Measurements from ENCODE around the gene TARDBP. TPM values are rescaled to one million over a fixed set of nuclear protein-coding genes. Genes with fewer than 3 reads are reported as not detected.
"Not testable (repeated sequence)": the region's sequence is repeated elsewhere in the genome, so short reads cannot be mapped to it uniquely, and the experiment has no call there.

TARDBP gene
- total and polyA plus RNA-seq, 8 donors: 68.8 to 243 (median 118) TPM

DNA sequence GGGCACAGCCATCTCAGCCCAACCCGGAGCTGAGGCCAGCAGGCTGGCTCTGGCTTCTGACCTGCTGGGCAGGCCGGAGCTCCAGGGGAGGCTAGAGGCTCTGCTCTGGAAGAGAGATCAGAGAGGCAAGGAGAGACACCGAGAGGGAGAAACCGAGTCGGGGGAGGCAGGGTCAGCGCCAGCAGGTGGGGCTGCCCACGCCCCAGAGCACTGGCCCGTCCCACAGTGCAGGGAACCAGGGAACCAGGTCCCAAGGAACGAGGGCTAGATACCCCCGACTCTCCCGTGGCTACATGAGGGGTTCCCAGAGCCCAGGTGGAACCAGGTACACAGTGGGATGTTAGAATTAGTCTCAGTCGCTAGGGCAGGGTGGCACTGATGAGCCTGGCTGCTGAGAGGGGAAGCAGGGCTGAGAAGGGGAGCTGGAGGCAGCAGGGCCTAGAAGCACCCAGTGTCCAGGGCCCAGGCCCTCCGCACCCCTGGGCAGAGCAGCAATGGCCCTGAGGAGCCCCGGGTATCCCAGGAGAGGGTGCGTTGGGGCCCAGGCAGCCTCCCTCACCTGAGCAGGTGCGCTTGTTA, 32.5 kb downstream of the TARDBP start:
- TF ChIP-seq CTCF (IDR thresholded peaks at IDR 0.05) (no peak), POLR2AphosphoS5 (IDR thresholded peaks at IDR 0.05) (no peak), POLR2A (IDR thresholded peaks at IDR 0.05) (no peak), EP300 (IDR thresholded peaks at IDR 0.05) (no peak)
- DNase-seq: no peak
- H3K27ac ChIP-seq: no peak overlapping the region
- peaks cover 0 to 3% (median 1%) of the 10 kb centered on the region in 4 donors for H3K4me1 ChIP-seq
- peaks cover 0 to 8% (median 0%) of the 10 kb centered on the region in 3 donors for H3K27me3 ChIP-seq
- H3K36me3 ChIP-seq: no peaks in the 10 kb centered on the region
- intact Hi-C loops (cut with DNase I; ENCODE audit: low total_unique reads): no loop called here
- WGBS, 5 donors: 78 to 82% (median 80%) methylated on average over 14 to 16 of the region's 16 CpGs
- H3K9me3 ChIP-seq: no peaks in the 10 kb centered on the region
- no peak overlapping the region for H3K4me3 ChIP-seq

GRCh38 chr1:11045428-11046269, 33.2 kb downstream of the TARDBP start:
- H3K9me3 ChIP-seq: no peaks in the 10 kb centered on the region
- peak in 1 of 2 donors; percentile 30 for DNase-seq
- H3K36me3 ChIP-seq: no peaks in the 10 kb centered on the region
- TF ChIP-seq POLR2AphosphoS5 (IDR thresholded peaks at IDR 0.05) (no peak), CTCF (IDR thresholded peaks at IDR 0.05) (no peak), EP300 (IDR thresholded peaks at IDR 0.05) (no peak), POLR2A (IDR thresholded peaks at IDR 0.05) (no peak)
- intact Hi-C loops (cut with DNase I; ENCODE audit: low total_unique reads): no loop called here
- 47 to 55% (median 51%) methylated on average over 31 to 32 of the region's 32 CpGs for WGBS, 5 donors
- no peak overlapping the region for H3K4me3 ChIP-seq
- peaks cover 0 to 3% (median 1%) of the 10 kb centered on the region in 4 donors for H3K4me1 ChIP-seq
- H3K27me3 ChIP-seq: peaks cover 0 to 8% (median 0%) of the 10 kb centered on the region in 3 donors
- H3K27ac ChIP-seq: no peak overlapping the region

GRCh38 chr1:11046270-11046566, 33.8 kb downstream of the TARDBP start:
- Histone ChIP-seq H3K27ac (no peak overlapping the region), H3K4me1 (peaks cover 0 to 3% (median 1%) of the 10 kb centered on the region in 4 donors), H3K36me3 (no peaks in the 10 kb centered on the region), H3K9me3 (no peaks in the 10 kb centered on the region), H3K27me3 (peaks cover 0 to 8% (median 0%) of the 10 kb centered on the region in 3 donors), H3K4me3 (no peak overlapping the region)
- intact Hi-C loops (cut with DNase I; ENCODE audit: low total_unique reads): no loop called here
- no peak for TF ChIP-seq POLR2AphosphoS5 (IDR thresholded peaks at IDR 0.05)
- no peak for TF ChIP-seq CTCF (IDR thresholded peaks at IDR 0.05)
- no peak for TF ChIP-seq POLR2A (IDR thresholded peaks at IDR 0.05)
- no peak for TF ChIP-seq EP300 (IDR thresholded peaks at IDR 0.05)
- DNase-seq: peak in 1 of 2 donors; percentile 36
- WGBS, 5 donors: 67 to 90% (median 79%) methylated on average over 7 to 8 of the region's 8 CpGs

GRCh38 chr1:11046625-11047365, 34.3 kb downstream of the TARDBP start, which contains the start of gene MASP2:
Gene MASP2, minus strand, starts transcription at chr1:11047239. Its CDS starts 32 bp downstream, at chr1:11047207.
- H3K9me3 ChIP-seq: no peaks in the 10 kb centered on the region
- no peaks in the 10 kb centered on the region for H3K36me3 ChIP-seq
- no peak for DNase-seq
- TF ChIP-seq POLR2AphosphoS5 (IDR thresholded peaks at IDR 0.05): no peak
- TF ChIP-seq CTCF (IDR thresholded peaks at IDR 0.05): no peak
- no peak for TF ChIP-seq POLR2A (IDR thresholded peaks at IDR 0.05)
- no peak for TF ChIP-seq EP300 (IDR thresholded peaks at IDR 0.05)
- 85 to 91% (median 88%) methylated on average over 15 to 28 of the region's 28 CpGs for WGBS, 5 donors
- H3K27ac ChIP-seq: no peak within 1 kb of the TSS
- intact Hi-C loops (cut with DNase I; ENCODE audit: low total_unique reads): no loop called here
- H3K27me3 ChIP-seq: peaks cover 0 to 8% (median 0%) of the 10 kb centered on the region in 3 donors
- H3K4me3 ChIP-seq: no peak within 1 kb of the TSS
- H3K4me1 ChIP-seq: peaks cover 0 to 3% (median 1%) of the 10 kb centered on the region in 4 donors

GRCh38 chr1:11051121-11051520, 38.7 kb downstream of the TARDBP start:
- DNase-seq; H3K9me3 ChIP-seq; intact Hi-C loops (cut with DNase I; ENCODE audit: low total_unique reads); H3K27ac ChIP-seq; H3K4me3 ChIP-seq: not testable (repeated sequence)
- WGBS, 5 donors: 82 to 94% (median 89%) methylated on average over 10 of the region's 10 CpGs
- Histone ChIP-seq H3K36me3 (peaks cover 17 to 23% (median 22%) of the 10 kb centered on the region in 4 donors), H3K27me3 (peaks cover 0 to 11% (median 0%) of the 10 kb centered on the region in 3 donors), H3K4me1 (peaks cover 0 to 13% (median 5%) of the 10 kb centered on the region in 4 donors)
